SK-N-SH (cell line): ENCODE results near the gene PDE6B. TPM values are rescaled to one million over a fixed set of nuclear protein-coding genes. Genes with fewer than 3 reads are reported as not detected.

Source experiments
- CTCF ChIA-PET: fragments of 300-600, 350-600 bp; formaldehyde crosslinking; extraction: SDS; loops from one replicate; lab custom pipeline; 2021; lab: Yijun Ruan, JAX
- POLR2A ChIA-PET: fragments of 350-600 bp; sonication (Branson Sonifier 250); formaldehyde crosslinking; extraction: SDS; loops from one replicate; lab custom pipeline; 2020; ENCODE audit warnings: antibody characterized with exemption, inconsistent platforms; lab: Yijun Ruan, JAX
- DNase-seq: peaks from one replicate; pipeline ENCODE4 v3.0.0; 2012
- H2AFZ ChIP-seq: fragments of 200-600 bp; sonication (generic); 2 replicates; pipeline ENCODE4 v1.8.1; 2016; ENCODE audit warnings: antibody characterized with exemption, mild to moderate bottlenecking, low read depth
- H3F3A ChIP-seq: fragments of 200-600 bp; sonication (generic); replicated peaks from 2 replicates; pipeline ENCODE3; 2016; ENCODE audit warnings: antibody characterized with exemption, mild to moderate bottlenecking; ENCODE audit not compliant: insufficient read depth
- H3K27ac ChIP-seq, 2 experiments: fragments of 200-500 bp in 1 of 2; fragments of 200-600 bp in 1 of 2; sonication (Bioruptor generic) in 1 of 2; sonication (generic), shearing (Covaris generic) in 1 of 2; 2 replicates each; pipeline versions ENCODE4 v1.5.1 to v1.6.1; 2014 to 2016; ENCODE audit warnings: low read depth in 2 of 2, inconsistent platforms in 1 of 2, low read length in 1 of 2, mild to moderate bottlenecking in 1 of 2, mixed read lengths in 1 of 2
- H3K27me3 ChIP-seq: fragments of 200-600 bp; sonication (generic), shearing (Covaris generic); 2 replicates; pipeline ENCODE4 v1.6.1; 2016; ENCODE audit warnings: mixed run types; ENCODE audit not compliant: insufficient read depth
- H3K36me3 ChIP-seq, 2 experiments: fragments of 200-500 bp in 1 of 2; fragments of 200-600 bp in 1 of 2; sonication (Bioruptor generic) in 1 of 2; sonication (generic) in 1 of 2; replicated peaks in 1 of 2; 2 replicates each; pipeline versions ENCODE3 to v1.5.1; 2014 to 2016; ENCODE audit warnings: low read length in 1 of 2, mild to moderate bottlenecking in 1 of 2; ENCODE audit not compliant: insufficient read depth in 2 of 2, control insufficient read depth in 1 of 2
- H3K4me1 ChIP-seq, 2 experiments: fragments of 200-500 bp in 1 of 2; fragments of 200-600 bp in 1 of 2; sonication (Bioruptor generic) in 1 of 2; sonication (generic), shearing (Covaris generic) in 1 of 2; 2 replicates each; pipeline versions ENCODE4 v1.5.1 to v1.6.1; 2014 to 2016; ENCODE audit warnings: low read depth in 1 of 2, low read length in 1 of 2, mixed run types in 1 of 2; ENCODE audit not compliant: insufficient read depth in 2 of 2, control insufficient read depth in 1 of 2
- H3K4me2 ChIP-seq: fragments of 200-600 bp; sonication (generic), shearing (Covaris generic); 2 replicates; pipeline ENCODE4 v1.6.1; 2017; ENCODE audit warnings: mixed run types
- H3K4me3 ChIP-seq, 2 experiments: fragments of 200-500 bp in 1 of 2; fragments of 200-600 bp in 1 of 2; sonication (Bioruptor generic) in 1 of 2; sonication (generic), shearing (Covaris generic) in 1 of 2; 2 replicates each; pipeline versions ENCODE4 v1.5.1 to v1.8.1; 2014 to 2016; ENCODE audit warnings: low read depth in 2 of 2, inconsistent platforms in 1 of 2, low read length in 1 of 2, mild to moderate bottlenecking in 1 of 2, mixed read lengths in 1 of 2, moderate library complexity in 1 of 2
- H3K79me2 ChIP-seq: fragments of 200-600 bp; sonication (generic); 2 replicates; pipeline ENCODE4 v1.8.1; 2017; ENCODE audit warnings: mild to moderate bottlenecking; ENCODE audit not compliant: insufficient read depth
- H3K9ac ChIP-seq: fragments of 200-600 bp; sonication (generic); 2 replicates; pipeline ENCODE4 v1.6.1; 2017; ENCODE audit warnings: mixed run types
- H3K9me2 ChIP-seq: fragments of 200-600 bp; sonication (generic); 2 replicates; pipeline ENCODE4 v1.6.1; 2017; ENCODE audit warnings: mixed run types
- H3K9me3 ChIP-seq: fragments of 200-600 bp; sonication (generic); 2 replicates; pipeline ENCODE4 v1.6.1; 2017; ENCODE audit warnings: mixed run types, mild to moderate bottlenecking, moderate library complexity
- H4K20me1 ChIP-seq: fragments of 200-600 bp; sonication (generic); 2 replicates; pipeline ENCODE4 v1.6.1; 2017; ENCODE audit warnings: mild to moderate bottlenecking, mixed run types; ENCODE audit not compliant: insufficient read depth
- CHD2 ChIP-seq: fragments of 150-350 bp; IDR thresholded peaks from 2 replicates; pipeline ENCODE4 v1.6.1; 2018; ENCODE audit warnings: low read length; ENCODE audit not compliant: partially characterized antibody
- CTCF ChIP-seq: fragments of 200-600 bp; sonication (generic); IDR thresholded peaks from 2 replicates; pipeline ENCODE4 v1.6.1; 2017; ENCODE audit warnings: antibody characterized with exemption, mild to moderate bottlenecking, moderate library complexity
- IRF3 ChIP-seq: fragments of 150-350 bp; IDR thresholded peaks from 2 replicates; pipeline ENCODE4 v1.6.1; 2016; ENCODE audit warnings: mild to moderate bottlenecking, low read depth, low read length
- NFIC ChIP-seq: IDR thresholded peaks from 2 replicates; pipeline ENCODE4 v1.4.0; 2012; ENCODE audit warnings: borderline replicate concordance
- NRF1 ChIP-seq: IDR thresholded peaks from 2 replicates; pipeline ENCODE4 v1.6.1; 2012; ENCODE audit warnings: low read depth, mild to moderate bottlenecking, low read length
- POLR2AphosphoS5 ChIP-seq: IDR thresholded peaks from 2 replicates; pipeline ENCODE4 v1.6.1; 2012; ENCODE audit warnings: low read depth, low read length
- RAD21 ChIP-seq: IDR thresholded peaks from 2 replicates; pipeline ENCODE4 v1.6.1; 2012; ENCODE audit warnings: mild to moderate bottlenecking, low read length
- WGBS: methylation state at CpG from one replicate; pipeline ENCODE4 v1.1.6; 2017; ENCODE audit warnings: low lambda C conversion rate; 5-methylcytosine and 5-hydroxymethylcytosine counted together
- polyA plus RNA-seq, 3 experiments: library from polyadenylated mRNA; depleted of rRNA; stranded (reverse); fragments of >200 nt; gene quantifications; 2 replicates each; pipeline ENCODE4 v1.2.3, GENCODE V29; 2012

PDE6B gene
- polyA plus RNA-seq, 1 of the 3 experiments (the other 2 are of a cell fraction): 1.2 TPM

- DNase-seq: no peak
- Histone ChIP-seq H3K9me2 (no peaks in the 10 kb centered on the region), H3K4me1 (peaks cover 0 to 2% of the 10 kb centered on the region in 2 experiments; a peak in 1 of 4 replicates), H3F3A (no peaks in the 10 kb centered on the region), H3K27me3 (peaks cover 13% of the 10 kb centered on the region; the same call in 1 of the 2 replicates), H3K4me2 (no peak overlapping the region), H3K79me2 (no peaks in the 10 kb centered on the region), H3K9ac (no peak overlapping the region), H2AFZ (no peak overlapping the region), H3K9me3 (no peaks in the 10 kb centered on the region), H3K27ac (no peak overlapping the region), H3K36me3 (no peaks in the 10 kb centered on the region), H3K4me3 (no peak overlapping the region), H4K20me1 (no peaks in the 10 kb centered on the region)
- WGBS: 63% methylated on average over 9 of the region's 13 CpGs
- no peak for TF ChIP-seq CHD2
- ChIA-PET CTCF (interaction anchor here (0.8 kb wide), 1 partner anchor 32 kb away, joined by 3 read pairs; no protein-coding TSS in a partner anchor), POLR2A (no interaction called here)
These were observed 24.5 kb downstream of the PDE6B start for GRCh38 chr4:649751-650310.

- TF ChIP-seq RAD21: no peak
- no peak for TF ChIP-seq NFIC
- TF ChIP-seq IRF3: no peak
- no peak for TF ChIP-seq CTCF
- no peak for TF ChIP-seq NRF1
- TF ChIP-seq POLR2AphosphoS5: no peak
- TF ChIP-seq, all 33 proteins: peak for 0
- H3K9me3 ChIP-seq: no peaks in the 10 kb centered on the region
- no peak overlapping the region for H3K9ac ChIP-seq
- H3K9me2 ChIP-seq: no peaks in the 10 kb centered on the region
- H2AFZ ChIP-seq: no peak overlapping the region
- no peak for DNase-seq
- no peaks in the 10 kb centered on the region for H3F3A ChIP-seq
- POLR2A ChIA-PET: no interaction called here
- no peaks in the 10 kb centered on the region for H3K79me2 ChIP-seq
- peaks cover 13% of the 10 kb centered on the region; the same call in 1 of the 2 replicates for H3K27me3 ChIP-seq
- H3K27ac ChIP-seq: no peak overlapping the region
- H4K20me1 ChIP-seq: no peaks in the 10 kb centered on the region
- 48% methylated on average over 10 of the region's 18 CpGs for WGBS
- peaks cover 0 to 2% of the 10 kb centered on the region in 2 experiments; a peak in 1 of 4 replicates for H3K4me1 ChIP-seq
- CTCF ChIA-PET: no interaction called here
- H3K36me3 ChIP-seq: no peaks in the 10 kb centered on the region
- no peak overlapping the region for H3K4me3 ChIP-seq
- no peak overlapping the region for H3K4me2 ChIP-seq
These were observed 25.1 kb downstream of the PDE6B start for GRCh38 chr4:650461-650860.
